ENCODE data around the gene ARTN. TPM values are rescaled to one million over a fixed set of nuclear protein-coding genes. Genes with fewer than 3 reads are reported as not detected.

ARTN gene
- total and polyA plus RNA-seq, 2 experiments from 2014 or later, result 2.1 TPM; not detected in 1

GRCh38 chr1:43958351-43959255 lies 25.0 kb downstream of the ARTN start:
- DNase-seq (ENCODE audit: low spot score), result no peak
- no peaks in the 10 kb centered on the region for H3K9me3 ChIP-seq (ENCODE audit: low read depth)
- no peaks in the 10 kb centered on the region for H3K79me2 ChIP-seq
- H3K27me3 ChIP-seq, result no peaks in the 10 kb centered on the region
- 94% methylated on average over 9 of the region's 9 CpGs for WGBS (ENCODE audit: low lambda C conversion rate, missing lambda C conversion rate)
- H4K20me1 ChIP-seq (ENCODE audit: insufficient read depth, poor library complexity, severe bottlenecking), result no peaks in the 10 kb centered on the region
- no peak overlapping the region for H2AFZ ChIP-seq
- no peak overlapping the region for H3K4me3 ChIP-seq
- no peaks in the 10 kb centered on the region for H3K36me3 ChIP-seq (replicated peaks; ENCODE audit: insufficient read depth, low read depth)
- no peak overlapping the region for H3K4me2 ChIP-seq
- TF ChIP-seq EZH2 (IDR thresholded peaks at IDR 0.05; ENCODE audit: borderline replicate concordance), result no peak
- no peak for TF ChIP-seq EZH2phosphoT487 (IDR thresholded peaks at IDR 0.05; ENCODE audit: low read depth, severe bottlenecking, unreplicated experiment)
- TF ChIP-seq CTCF (IDR thresholded peaks at IDR 0.05; ENCODE audit: poor library complexity), result no peak
- no peaks in the 10 kb centered on the region for H3K4me1 ChIP-seq (ENCODE audit: insufficient read depth)
- H3K9me2 ChIP-seq (replicated peaks; ENCODE audit: insufficient read depth), result no peaks in the 10 kb centered on the region
- H3K27ac ChIP-seq, result no peak overlapping the region

GRCh38 chr1:43960798-43961197 lies 27.2 kb downstream of the ARTN start:
- H3K27me3 ChIP-seq, result no peaks in the 10 kb centered on the region
- H3K9me3 ChIP-seq (ENCODE audit: low read depth), result no peaks in the 10 kb centered on the region
- no peak for DNase-seq (ENCODE audit: low spot score)
- H3K4me3 ChIP-seq, result no peak overlapping the region
- no peaks in the 10 kb centered on the region for H3K4me1 ChIP-seq (ENCODE audit: insufficient read depth)
- no peaks in the 10 kb centered on the region for H4K20me1 ChIP-seq (ENCODE audit: insufficient read depth, poor library complexity, severe bottlenecking)
- no peak overlapping the region for H2AFZ ChIP-seq
- 94% methylated on average over 8 of the region's 8 CpGs for whole genome bisulfite sequencing (ENCODE audit: low lambda C conversion rate, missing lambda C conversion rate)
- no peaks in the 10 kb centered on the region for H3K36me3 ChIP-seq (replicated peaks; ENCODE audit: insufficient read depth, low read depth)
- no peak overlapping the region for H3K27ac ChIP-seq
- no peaks in the 10 kb centered on the region for H3K79me2 ChIP-seq
- TF ChIP-seq EZH2 (IDR thresholded peaks at IDR 0.05; ENCODE audit: borderline replicate concordance) (no peak), CTCF (IDR thresholded peaks at IDR 0.05; ENCODE audit: poor library complexity) (no peak), EZH2phosphoT487 (IDR thresholded peaks at IDR 0.05; ENCODE audit: low read depth, severe bottlenecking, unreplicated experiment) (no peak)
- no peaks in the 10 kb centered on the region for H3K9me2 ChIP-seq (replicated peaks; ENCODE audit: insufficient read depth)
- no peak overlapping the region for H3K4me2 ChIP-seq

- H3K27ac ChIP-seq, result no peak overlapping the region
- no peak for DNase-seq (ENCODE audit: low spot score)
- no peaks in the 10 kb centered on the region for H3K9me2 ChIP-seq (replicated peaks; ENCODE audit: insufficient read depth)
- H3K27me3 ChIP-seq, result no peaks in the 10 kb centered on the region
- no peaks in the 10 kb centered on the region for H3K36me3 ChIP-seq (replicated peaks; ENCODE audit: insufficient read depth, low read depth)
- no peaks in the 10 kb centered on the region for H4K20me1 ChIP-seq (ENCODE audit: insufficient read depth, poor library complexity, severe bottlenecking)
- no peaks in the 10 kb centered on the region for H3K79me2 ChIP-seq
- H3K4me1 ChIP-seq (ENCODE audit: insufficient read depth), result no peaks in the 10 kb centered on the region
- TF ChIP-seq CTCF (IDR thresholded peaks at IDR 0.05; ENCODE audit: poor library complexity) (no peak), EZH2phosphoT487 (IDR thresholded peaks at IDR 0.05; ENCODE audit: low read depth, severe bottlenecking, unreplicated experiment) (no peak), EZH2 (IDR thresholded peaks at IDR 0.05; ENCODE audit: borderline replicate concordance) (no peak)
- no peaks in the 10 kb centered on the region for H3K9me3 ChIP-seq (ENCODE audit: low read depth)
- no peak overlapping the region for H2AFZ ChIP-seq
- H3K4me3 ChIP-seq, result no peak overlapping the region
- no peak overlapping the region for H3K4me2 ChIP-seq
- 100% methylated on average over 3 of the region's 3 CpGs for WGBS (ENCODE audit: low lambda C conversion rate, missing lambda C conversion rate)
Measured at GRCh38 chr1:43961692-43962091, 28.1 kb downstream of the ARTN start.
